ENCODE data around the gene HECW1. TPM values are rescaled to one million over a fixed set of nuclear protein-coding genes. Genes with fewer than 3 reads are reported as not detected.
A peak's percentile ranks its signal among the peaks of the same experiment; 100 is the strongest.

HECW1 gene
- total RNA-seq, 1 experiment from 2014 or later, result not detected

- DNase-seq (ENCODE audit: low read depth), result no peak
Observed at GRCh38 chr7:43111630-43112458, 603 bp upstream of the HECW1 start.

GRCh38 chr7:43112941-43113621 is 634 bp downstream of the HECW1 start:
- DNase-seq (ENCODE audit: low read depth), result no peak

- DNase-seq (ENCODE audit: low read depth), result no peak
Observed at GRCh38 chr7:43113622-43114457, 1.4 kb downstream of the HECW1 start.

GRCh38 chr7:43114458-43114780 is 2.0 kb downstream of the HECW1 start:
- no peak for DNase-seq (ENCODE audit: low read depth)

GRCh38 chr7:43116451-43116850 is 4.0 kb downstream of the HECW1 start:
- DNase-seq (ENCODE audit: low read depth), result no peak

- no peak for DNase-seq (ENCODE audit: low read depth)
Observed at GRCh38 chr7:43117095-43117494, 4.6 kb downstream of the HECW1 start.

- DNase-seq (ENCODE audit: low read depth), result no peak
Observed at GRCh38 chr7:43117861-43118260, 5.4 kb downstream of the HECW1 start.

GRCh38 chr7:43118313-43118712 is 5.9 kb downstream of the HECW1 start:
- DNase-seq (ENCODE audit: low read depth), result no peak

GRCh38 chr7:43119371-43120075 is 7.1 kb downstream of the HECW1 start:
- peak; percentile 29 for DNase-seq (ENCODE audit: low read depth)

GRCh38 chr7:43121973-43122372 is 9.5 kb downstream of the HECW1 start:
- DNase-seq (ENCODE audit: low read depth), result no peak

GRCh38 chr7:43123457-43123856 is 11.0 kb downstream of the HECW1 start:
- DNase-seq (ENCODE audit: low read depth), result no peak

GRCh38 chr7:43124388-43124787 is 11.9 kb downstream of the HECW1 start:
- no peak for DNase-seq (ENCODE audit: low read depth)

- DNase-seq (ENCODE audit: low read depth), result no peak
Observed at GRCh38 chr7:43130347-43130746, 17.9 kb downstream of the HECW1 start.

- no peak for DNase-seq (ENCODE audit: low read depth)
Observed at GRCh38 chr7:43135129-43135528, 22.7 kb downstream of the HECW1 start.

GRCh38 chr7:43136064-43136463 is 23.6 kb downstream of the HECW1 start:
- DNase-seq (ENCODE audit: low read depth), result no peak

- peak; percentile 15 for DNase-seq (ENCODE audit: low read depth)
Observed at GRCh38 chr7:43137121-43137744, 24.8 kb downstream of the HECW1 start.

- DNase-seq (ENCODE audit: low read depth), result no peak
Observed at GRCh38 chr7:43137811-43138210, 25.4 kb downstream of the HECW1 start.

GRCh38 chr7:43138710-43139109 is 26.3 kb downstream of the HECW1 start:
- DNase-seq (ENCODE audit: low read depth), result no peak

GRCh38 chr7:43139137-43139536 is 26.7 kb downstream of the HECW1 start:
- DNase-seq (ENCODE audit: low read depth), result no peak

- DNase-seq (ENCODE audit: low read depth), result no peak
Observed at GRCh38 chr7:43140186-43140585, 27.7 kb downstream of the HECW1 start.

- no peak for DNase-seq (ENCODE audit: low read depth)
Observed at GRCh38 chr7:43141091-43141490, 28.6 kb downstream of the HECW1 start.

Data from LHCN-M2 (cell line).